K562 (cell line): ENCODE data around the gene RAD50. TPM values are rescaled to one million over a fixed set of nuclear protein-coding genes. Genes with fewer than 3 reads are reported as not detected.
"Not testable (repeated sequence)": the region's sequence is repeated elsewhere in the genome, so short reads cannot be mapped to it uniquely, and the experiment has no call there.

ENCODE experiments used
- ATAC-seq: fragments of 200-7000 bp; cut with Tn5 transposase; 3 replicates; pipeline ENCODE4 v1.9.1; 2020; ENCODE audit warnings: moderate library complexity
- BruUV-seq: library from RNA; stranded (reverse); fragments of 400-500 nt; replicated peaks from 2 replicates; lab custom pipeline; 2021; lab: Mats Ljungman, UMichigan
- CTCF ChIA-PET: fragments of 300-600 bp; formaldehyde crosslinking; extraction: SDS; loops from one replicate; lab custom pipeline; 2021; ENCODE audit warnings: low intra/inter-chr PET ratio; lab: Yijun Ruan, JAX
- POLR2A ChIA-PET: fragments of 300-600, 350-650 bp; sonication (Branson Sonifier 250); formaldehyde crosslinking; extraction: SDS; loops from one replicate; lab custom pipeline; 2021; ENCODE audit warnings: antibody characterized with exemption, inconsistent platforms; lab: Yijun Ruan, JAX
- DNase-seq, 4 experiments: peaks; one replicate each; pipeline versions ENCODE4 v3.0.0 to v3.0.0-alpha.2; 2011 to 2018; ENCODE audit warnings: low spot score in 3 of 4, mixed read lengths in 3 of 4; ENCODE audit errors: extremely low read depth in 1 of 4
- FAIRE-seq: peaks from 2 replicates; lab custom pipeline; 2011; peaks lifted over from hg19 to GRCh38; lab: Jason Lieb, UNC
- H2AFZ ChIP-seq: 2 replicates; pipeline ENCODE4 v1.6.0; 2011; ENCODE audit warnings: low read depth, low read length, control low read depth, inconsistent platforms
- H3K27ac ChIP-seq: fragments of 200-600 bp; 3 replicates; pipeline ENCODE4 v1.8.0; 2011; ENCODE audit warnings: low read depth, mild to moderate bottlenecking, control low read depth, inconsistent platforms, low read length, moderate library complexity, mixed read lengths; ENCODE audit errors: extremely low read depth
- H3K27me3 ChIP-seq, 2 experiments: fragments of 300-600 bp in 1 of 2; 2 replicates in 1 of 2; 3 replicates in 1 of 2; pipeline versions ENCODE4 v1.6.0 to v1.8.0; 2011; ENCODE audit warnings: inconsistent platforms in 2 of 2, low read length in 2 of 2, mild to moderate bottlenecking in 1 of 2, mixed read lengths in 1 of 2, moderate library complexity in 1 of 2; ENCODE audit not compliant: control insufficient read depth in 2 of 2, insufficient read depth in 2 of 2
- H3K36me3 ChIP-seq: fragments of 300-600 bp; 3 replicates; pipeline ENCODE4 v1.8.0; 2011; ENCODE audit warnings: mild to moderate bottlenecking, low read length, inconsistent platforms; ENCODE audit not compliant: control insufficient read depth, insufficient read depth
- H3K4me1 ChIP-seq, 2 experiments: fragments of 200-600 bp in 1 of 2; replicated peaks in 1 of 2; 2 replicates in 1 of 2; 3 replicates in 1 of 2; pipeline versions ENCODE4 v1.5.1 to v1.8.0; 2011; ENCODE audit warnings: inconsistent platforms in 2 of 2, low read length in 2 of 2, mild to moderate bottlenecking in 1 of 2, mixed read lengths in 1 of 2, moderate library complexity in 1 of 2; ENCODE audit not compliant: control insufficient read depth in 2 of 2, insufficient read depth in 2 of 2
- H3K4me2 ChIP-seq: 2 replicates; pipeline ENCODE4 v1.6.1; 2011; ENCODE audit warnings: low read length, control low read depth, inconsistent platforms, mixed read lengths; ENCODE audit not compliant: insufficient read depth
- H3K4me3 ChIP-seq: fragments of 200-600 bp; sonication (generic), shearing (Covaris generic); 2 replicates; pipeline ENCODE4 v1.5.1; 2016; ENCODE audit warnings: control low read depth, inconsistent platforms
- H3K79me2 ChIP-seq: fragments of 200-600 bp; 3 replicates; pipeline ENCODE4 v1.8.0; 2011; ENCODE audit warnings: low read length, inconsistent platforms; ENCODE audit not compliant: control insufficient read depth, insufficient read depth
- H3K9ac ChIP-seq, 2 experiments: 2 replicates each; pipeline versions ENCODE4 v1.6.0 to v1.6.1; 2011; ENCODE audit warnings: low read depth in 2 of 2, low read length in 2 of 2, control low read depth in 1 of 2, inconsistent platforms in 1 of 2, mild to moderate bottlenecking in 1 of 2, mixed read lengths in 1 of 2; ENCODE audit not compliant: insufficient read depth in 1 of 2
- H3K9me1 ChIP-seq: one replicate; pipeline ENCODE4 v1.6.0; 2011; ENCODE audit warnings: inconsistent platforms, mild to moderate bottlenecking, low read length, moderate library complexity; ENCODE audit not compliant: control insufficient read depth, insufficient read depth
- H3K9me3 ChIP-seq: replicated peaks from 2 replicates; pipeline ENCODE4 v1.5.1; 2011; ENCODE audit warnings: low read depth, low read length, inconsistent platforms; ENCODE audit not compliant: control insufficient read depth, insufficient read depth
- H4K20me1 ChIP-seq: replicated peaks from 2 replicates; pipeline ENCODE4 v1.6.1; 2011; ENCODE audit warnings: low read length, inconsistent platforms, mixed read lengths; ENCODE audit not compliant: control insufficient read depth, insufficient read depth
- ATF3 ChIP-seq, 2 experiments: fragments of 450-650 bp in 1 of 2; sonication (generic) in 1 of 2; formaldehyde crosslinking in 1 of 2; IDR thresholded peaks in 1 of 2; conservative IDR thresholded peaks in 1 of 2; 2 replicates each; pipeline versions ENCODE4 v1.6.1 to v1.8.1; 2016 to 2023; ENCODE audit warnings: mild to moderate bottlenecking in 2 of 2, moderate library complexity in 2 of 2, inconsistent platforms in 1 of 2, missing genetic modification reagents in 1 of 2
- CTBP1 ChIP-seq: fragments of 450-650 bp; IDR thresholded peaks from 2 replicates; pipeline ENCODE4 v1.6.1; 2016; ENCODE audit warnings: borderline replicate concordance
- CTCF ChIP-seq, 3 experiments: IDR thresholded peaks in 2 of 3; conservative IDR thresholded peaks in 1 of 3; 2 replicates each; pipeline ENCODE4 v1.5.1; 2011 to 2012; ENCODE audit warnings: low read length in 3 of 3, mild to moderate bottlenecking in 3 of 3, control low read depth in 2 of 3, improper control_type of control experiment in 1 of 3, inconsistent platforms in 1 of 3, low read depth in 1 of 3, mixed read lengths in 1 of 3, moderate library complexity in 1 of 3; ENCODE audit not compliant: insufficient read depth in 2 of 3
- ESRRB ChIP-seq: fragments of 250-450 bp; sonication (Bioruptor Pico); IDR thresholded peaks from 2 replicates; pipeline ENCODE4 v1.5.0; 2020; ENCODE audit warnings: mild to moderate bottlenecking, moderate library complexity, borderline replicate concordance
- MYBL2 ChIP-seq, 2 experiments: fragments of 450-650 bp in 1 of 2; sonication (generic) in 1 of 2; formaldehyde crosslinking in 1 of 2; IDR thresholded peaks; 2 replicates each; pipeline versions ENCODE4 v1.6.1 to v1.8.1; 2017 to 2022; ENCODE audit warnings: borderline replicate concordance in 1 of 2, inconsistent platforms in 1 of 2, low read depth in 1 of 2, mild to moderate bottlenecking in 1 of 2, missing genetic modification reagents in 1 of 2, moderate library complexity in 1 of 2
- NR4A1 ChIP-seq, 2 experiments: fragments of 250-450 bp in 1 of 2; fragments of 450-650 bp in 1 of 2; sonication (Bioruptor Pico) in 1 of 2; IDR thresholded peaks; 2 replicates each; pipeline versions ENCODE4 v1.4.0 to v1.6.1; 2016 to 2020; ENCODE audit warnings: mild to moderate bottlenecking in 2 of 2, missing compliant biosample characterization in 1 of 2, missing genetic modification characterization in 1 of 2, moderate library complexity in 1 of 2
- WGBS: fragments of 100-300 bp; shearing (Covaris generic); methylation state at CpG from one replicate; pipeline ENCODE4 v1.1.6; 2016; ENCODE audit warnings: low coverage, mixed read lengths; ENCODE audit not compliant: insufficient coverage; ENCODE audit errors: missing lambda C conversion rate; 5-methylcytosine and 5-hydroxymethylcytosine counted together
- in situ Hi-C: fragments of 300-500 bp; cut with MboI; formaldehyde crosslinking; loops from 4 replicates; pipeline ENCODE4 v1.15.0; 2018; ENCODE audit warnings: inconsistent platforms, mixed read lengths
- intact Hi-C: fragments of 100-400 bp; cut with micrococcal nuclease; formaldehyde crosslinking; loops from 2 replicates; pipeline ENCODE4 v1.14.2; 2022
- polyA plus RNA-seq, 8 experiments: library from polyadenylated mRNA; depleted of rRNA in 4 of 8; stranded (reverse) in 5 of 8; unstranded in 3 of 8; fragments of >200 nt; fragmentation: Nextera tagmentation in 2 of 8; fragmentation: Illumina TruSeq in 1 of 8; extraction: Ambion mirVana in 2 of 8; extraction: Trizol in 1 of 8; gene quantifications; 2 replicates each; pipeline versions ENCODE4 v1.2.1 to v1.2.3, GENCODE V29; 2011 to 2014; ENCODE audit warnings: inconsistent platforms in 1 of 8, missing spikeins in 1 of 8
- total RNA-seq, 7 experiments: library from RNA; depleted of rRNA in 6 of 7; stranded (reverse); fragments of >200 nt in 6 of 7; fragmentation: Illumina TruSeq in 2 of 7; extraction: Trizol in 2 of 7; gene quantifications; 2 replicates each; pipeline versions ENCODE4 v1.2.1 to v1.2.3, GENCODE V29; 2011 to 2021; ENCODE audit warnings: low replicate concordance in 1 of 7

The RAD50 gene
- total and polyA plus RNA-seq, 9 of the 15 experiments (the other 6 are each of a cell fraction or from before 2014, with no cell fraction given): 15.3 to 74.2 (median 44.1) TPM

DNA sequence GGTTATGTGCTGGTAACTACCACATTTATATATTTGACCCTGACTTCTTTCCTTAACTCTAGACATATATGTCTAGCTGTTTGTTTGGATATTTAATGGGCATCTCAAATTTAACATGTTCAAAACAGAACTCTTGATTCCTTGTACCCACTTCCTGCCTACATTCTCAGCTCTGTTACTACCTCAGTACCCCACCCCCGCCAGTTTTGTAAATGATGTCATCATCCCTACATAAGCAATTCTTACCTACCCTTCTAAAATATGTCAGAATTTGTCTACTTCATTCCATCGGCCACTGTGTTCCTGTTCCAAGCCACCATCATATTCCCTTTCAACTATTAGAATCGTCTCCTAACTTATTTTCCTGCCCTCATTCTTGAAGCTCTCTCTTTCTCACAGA is 4.8 kb downstream of the RAD50 start:
- H3K4me1 ChIP-seq: peaks cover 0 to 5% of the 10 kb centered on the region in 2 experiments; a peak in 1 of 5 replicates
- ChIA-PET CTCF (no interaction called here), POLR2A (no interaction called here)
- no peak overlapping the region for H3K4me3 ChIP-seq
- no peaks in the 10 kb centered on the region for H3K9me3 ChIP-seq
- no peak overlapping the region for H3K27ac ChIP-seq
- H3K36me3 ChIP-seq: peaks cover 71% of the 10 kb centered on the region
- H3K27me3 ChIP-seq: no peaks in the 10 kb centered on the region
- BruUV-seq: no TSS peak
- no peak for FAIRE-seq
- intact Hi-C loops: no loop called here
- ATAC-seq: no peak
- H4K20me1 ChIP-seq: no peaks in the 10 kb centered on the region
- no peak overlapping the region for H3K9ac ChIP-seq
- in situ Hi-C loops: no loop called here
- TF ChIP-seq ATF3 (IDR thresholded peaks at IDR 0.05): peak; percentile 81
- no peak for TF ChIP-seq ATF3 (CRISPR knock-in tag; conservative IDR thresholded peaks at IDR 0.05)
- no peak for TF ChIP-seq NR4A1 (CRISPR knock-in tag; IDR thresholded peaks at IDR 0.05)
- TF ChIP-seq NR4A1 (tag; IDR thresholded peaks at IDR 0.05): no peak
- no peak for TF ChIP-seq MYBL2 (IDR thresholded peaks at IDR 0.05; ENCODE audit: low read depth)
- no peak for TF ChIP-seq MYBL2 (CRISPR knock-in tag; IDR thresholded peaks at IDR 0.05; ENCODE audit: borderline replicate concordance)
- TF ChIP-seq CTCF (IDR thresholded peaks at IDR 0.05 in 2 of 3, conservative IDR thresholded peaks at IDR 0.05 in 1 of 3; ENCODE audit: insufficient read depth in 2 of 3, low read depth in 1 of 3, low read length in 3 of 3): no peak
- TF ChIP-seq CTBP1: no peak
- no peak for TF ChIP-seq ESRRB
- no peak overlapping the region for H3K4me2 ChIP-seq
- 98% methylated on average over 3 of the region's 3 CpGs for WGBS
- H2AFZ ChIP-seq: no peak overlapping the region
- no peaks in the 10 kb centered on the region for H3K9me1 ChIP-seq
- peaks cover 72% of the 10 kb centered on the region for H3K79me2 ChIP-seq
- DNase-seq: no peak

GRCh38 chr5:132564555-132564954 is 7.8 kb downstream of the RAD50 start:
- H3K9me3 ChIP-seq, H3K9me1 ChIP-seq, DNase-seq, H4K20me1 ChIP-seq, H3K4me3 ChIP-seq, in situ Hi-C loops, BruUV-seq, H3K27ac ChIP-seq, H3K4me1 ChIP-seq, POLR2A ChIA-PET, intact Hi-C loops, H3K9ac ChIP-seq, FAIRE-seq, CTCF ChIA-PET, H3K27me3 ChIP-seq, H3K4me2 ChIP-seq, ATAC-seq, H2AFZ ChIP-seq: not testable (repeated sequence)
- 93% methylated on average over 2 of the region's 2 CpGs for WGBS
- Histone ChIP-seq H3K36me3 (peaks cover 94% of the 10 kb centered on the region), H3K79me2 (peaks cover 65% of the 10 kb centered on the region)
